T-helper 1 cell treated with Interleukin-12 subunit alpha and Interleukin-12 subunit beta and Interleukin-4 antibody, amounts not matched to agents 30 ng/mL and 1 ng/mL, for 36 hours (primary cell): ENCODE measurements around the gene CYP17A1. TPM values are rescaled to one million over a fixed set of nuclear protein-coding genes. Genes with fewer than 3 reads are reported as not detected.

Experiments used
- total RNA-seq: library from RNA; stranded (reverse); gene quantifications from 2 replicates; pipeline ENCODE4 v1.2.3, GENCODE V29; 2022

Gene CYP17A1
- total RNA-seq, 1 donor from 2014 or later, result not detected

Other genes with a start within 250 kb of the CYP17A1 start
- gene TRIM8, start 192.9 kb downstream of the CYP17A1 start, total RNA-seq, result 55.1 and 57.5 TPM in 2 replicates
- 4.0 and 4.2 TPM in 2 replicates for gene ARL3, start 123.0 kb downstream of the CYP17A1 start, total RNA-seq
- 20.9 and 25.6 TPM in 2 replicates for gene SFXN2, start 122.8 kb downstream of the CYP17A1 start, total RNA-seq
- 35.2 and 35.9 TPM in 2 replicates for gene WBP1L, start 93.5 kb downstream of the CYP17A1 start, total RNA-seq
- 12.0 and 15.0 TPM in 2 replicates for gene BORCS7, start 16.8 kb upstream of the CYP17A1 start, total RNA-seq
- gene AS3MT, start 32.1 kb upstream of the CYP17A1 start, total RNA-seq, result 0.12 TPM in 1 of 2 replicates, not detected in the other
- 6.8 and 8.6 TPM in 2 replicates for gene CNNM2, start 80.9 kb upstream of the CYP17A1 start, total RNA-seq